COLO668 (cell line): Measurements from ENCODE around the gene TM9SF4.

Source experiments
- DNase-seq: peaks from one replicate; lab custom pipeline; 2025; ENCODE audit not compliant: unreplicated experiment; lab: John Stamatoyannopoulos, UW

TM9SF4 gene

DNA sequence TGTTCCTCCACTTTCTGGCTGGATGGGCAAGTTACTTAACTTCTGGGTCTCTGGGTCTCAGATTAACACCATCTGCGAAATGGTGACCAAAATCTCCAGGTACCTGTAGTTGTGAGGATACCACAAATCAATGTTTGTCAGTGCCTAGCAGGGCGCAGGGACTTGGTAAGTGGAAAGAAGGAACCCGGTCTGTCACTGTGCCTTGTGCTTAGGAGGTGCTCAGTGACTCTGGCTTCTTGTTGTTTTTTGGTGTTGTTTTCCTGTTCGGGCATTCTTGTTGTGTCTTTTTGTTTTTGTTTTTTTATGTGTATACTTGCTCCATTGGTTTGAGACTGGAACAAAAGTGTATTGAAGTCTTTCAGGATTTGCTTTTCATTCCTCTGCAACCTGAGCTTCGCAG is 17.8 kb downstream of the TM9SF4 start:
- DNase-seq = no peak

DNA sequence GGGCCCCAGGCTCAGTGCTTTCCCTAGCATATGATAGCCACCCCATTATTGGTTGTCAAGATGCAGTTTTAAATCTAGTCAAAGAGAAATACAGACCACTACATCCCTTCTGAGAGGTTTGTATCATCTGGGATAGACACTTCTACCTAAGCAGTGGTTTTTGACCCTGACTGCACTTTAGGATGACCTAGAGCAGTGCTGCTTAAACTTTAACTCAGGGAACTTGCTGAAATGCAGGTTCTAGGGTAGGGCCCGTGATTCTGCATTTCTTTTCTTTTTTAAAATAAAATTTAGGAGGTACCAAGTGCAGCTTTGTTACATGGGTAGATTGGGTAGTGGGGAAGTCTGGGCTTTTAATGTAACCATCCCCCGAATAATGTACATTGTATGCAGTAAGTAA is 18.7 kb downstream of the TM9SF4 start:
- DNase-seq = no peak

- DNase-seq = no peak
Measured at GRCh38 chr20:32129863-32130262, 20.3 kb downstream of the TM9SF4 start.

DNA sequence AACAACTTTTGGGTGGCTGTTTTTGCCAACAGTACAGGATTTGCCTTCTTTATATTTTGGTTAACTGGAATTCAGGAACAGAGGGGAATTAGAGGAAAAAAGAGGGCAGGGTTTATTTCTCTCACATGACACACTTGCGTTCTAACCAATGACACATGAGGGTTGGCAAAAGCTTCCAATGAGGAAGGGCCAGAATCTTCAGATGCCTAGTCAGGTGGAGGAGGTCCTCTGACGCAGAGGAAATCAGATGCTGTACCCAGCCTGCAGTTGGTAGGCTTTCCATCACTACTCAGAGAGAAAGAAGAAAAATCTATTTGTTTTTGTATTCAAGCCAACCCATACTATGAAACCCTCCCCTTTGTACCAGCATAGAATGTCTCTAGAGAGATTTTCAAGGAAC is 20.8 kb downstream of the TM9SF4 start:
- DNase-seq = no peak

- DNase-seq = no peak
Measured at GRCh38 chr20:32130965-32131364, 21.5 kb downstream of the TM9SF4 start.

- no peak for DNase-seq
Measured at GRCh38 chr20:32132911-32133549, 23.5 kb downstream of the TM9SF4 start.

GRCh38 chr20:32134026-32134425 is 24.5 kb downstream of the TM9SF4 start:
- DNase-seq = no peak

DNA sequence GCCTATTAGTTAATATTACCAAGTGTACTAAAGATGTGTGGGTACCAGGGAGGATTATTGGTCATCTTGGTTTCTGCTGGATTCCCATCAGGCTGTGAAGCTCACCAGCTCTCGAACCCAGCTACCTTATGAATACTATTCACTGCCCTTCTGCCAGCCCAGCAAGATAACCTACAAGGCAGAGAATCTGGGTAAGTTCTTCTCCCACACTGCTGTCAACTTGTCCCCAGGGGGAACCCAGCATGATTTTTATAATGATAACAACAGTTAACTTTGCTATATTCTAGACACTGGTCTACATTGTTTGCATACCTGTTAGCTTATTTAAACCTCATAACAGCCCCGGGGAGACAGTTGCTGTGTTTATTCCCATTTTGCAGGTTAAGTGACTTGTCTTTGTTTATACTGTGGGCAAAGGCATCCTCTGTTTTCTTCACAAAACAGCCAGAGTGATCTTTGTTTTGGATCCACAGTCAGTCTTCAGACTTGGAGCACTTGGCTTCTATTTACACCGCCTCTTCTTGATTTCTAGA is 26.5 kb downstream of the TM9SF4 start:
- no peak for DNase-seq

DNA sequence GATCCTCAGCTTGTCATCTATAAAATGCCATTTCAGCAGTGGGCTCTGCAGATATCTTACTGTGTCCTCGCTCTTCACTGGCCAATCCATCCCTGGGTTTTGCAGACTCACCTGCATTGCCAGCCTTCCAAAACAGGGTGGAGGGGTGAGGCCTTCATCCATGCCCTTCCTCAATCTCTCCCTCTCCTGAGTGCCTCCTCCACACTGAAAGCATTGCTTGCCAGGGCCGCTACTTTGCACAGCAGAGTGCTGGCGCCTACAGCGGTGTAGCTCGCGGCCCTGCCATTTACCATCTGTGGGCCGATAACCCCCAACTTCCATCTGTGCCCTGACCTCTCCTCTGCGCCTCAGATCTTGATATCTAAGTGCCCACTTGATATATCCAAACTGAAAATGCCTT is 29.4 kb downstream of the TM9SF4 start:
- no peak for DNase-seq

GRCh38 chr20:32139947-32140346 is 30.4 kb downstream of the TM9SF4 start:
- no peak for DNase-seq

DNA sequence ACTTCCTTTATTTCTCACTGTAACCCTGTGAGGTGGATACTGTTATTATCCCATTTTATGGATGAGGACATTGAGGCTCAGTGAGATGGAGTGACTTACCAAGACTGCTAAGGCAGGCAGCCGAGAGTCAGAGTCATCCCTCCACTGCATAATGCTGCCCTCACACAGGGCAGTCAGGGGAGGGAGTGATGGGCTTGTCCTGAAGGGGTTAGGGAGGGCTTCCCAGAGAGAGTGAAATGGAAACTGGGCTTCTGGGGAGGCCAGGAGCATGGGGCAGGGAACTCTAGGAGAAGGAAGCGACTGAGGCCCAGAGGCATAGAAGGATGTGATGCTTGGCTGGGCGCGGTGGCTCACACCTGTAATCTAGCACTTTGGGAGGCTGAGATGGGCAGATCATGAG is 31.1 kb downstream of the TM9SF4 start:
- DNase-seq = no peak

- no peak for DNase-seq
Measured at GRCh38 chr20:32141465-32141980, 32.0 kb downstream of the TM9SF4 start.

GRCh38 chr20:32142088-32142487 is 32.6 kb downstream of the TM9SF4 start:
- DNase-seq = no peak

DNA sequence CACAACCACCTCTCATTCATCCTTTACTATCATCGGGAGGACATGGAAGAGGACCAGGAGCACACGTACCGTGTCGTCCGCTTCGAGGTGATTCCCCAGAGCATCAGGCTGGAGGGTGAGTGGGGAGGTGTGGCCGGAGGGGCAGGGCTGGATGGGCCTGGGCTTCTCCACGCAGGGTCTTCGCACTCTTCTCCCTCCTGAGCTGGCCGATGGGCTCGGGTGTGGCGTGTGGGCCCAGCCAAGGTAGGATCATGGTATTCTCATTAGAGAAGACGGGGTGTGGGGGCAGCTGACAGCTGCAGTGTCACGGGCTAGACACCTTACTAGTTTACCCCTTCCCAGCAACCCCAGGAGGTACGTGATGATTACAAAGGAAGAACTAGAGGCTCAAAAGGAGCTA is 33.5 kb downstream of the TM9SF4 start:
- no peak for DNase-seq

- DNase-seq = no peak
Measured at GRCh38 chr20:32144898-32145662, 35.6 kb downstream of the TM9SF4 start.

DNA sequence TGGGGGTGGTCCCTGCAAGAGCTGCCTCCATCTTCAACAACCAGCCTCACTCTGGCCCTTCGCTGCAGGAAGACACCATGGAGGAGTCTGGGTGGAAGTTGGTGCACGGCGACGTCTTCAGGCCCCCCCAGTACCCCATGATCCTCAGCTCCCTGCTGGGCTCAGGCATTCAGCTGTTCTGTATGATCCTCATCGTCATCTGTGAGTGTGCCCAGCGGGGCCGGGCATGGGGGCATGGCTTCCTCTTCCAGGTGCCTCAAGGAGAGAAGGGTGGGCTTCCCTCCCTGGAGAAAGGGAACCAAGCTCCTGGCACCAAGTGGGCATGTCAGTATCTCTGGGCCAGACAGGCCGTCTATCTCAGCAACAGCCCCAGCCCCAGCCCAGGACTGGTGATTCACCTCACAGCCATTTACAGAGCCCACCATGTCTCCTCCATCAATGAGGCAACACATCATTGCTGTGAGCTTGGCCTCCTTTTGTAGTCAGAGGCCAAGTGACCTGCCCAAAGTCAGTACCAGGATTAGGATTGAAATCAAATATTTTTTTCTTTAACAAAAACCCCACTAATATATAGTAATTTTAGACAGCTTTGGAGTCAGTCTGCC is 40.2 kb downstream of the TM9SF4 start:
- no peak for DNase-seq

- DNase-seq = no peak
Measured at GRCh38 chr20:32150291-32150848, 40.9 kb downstream of the TM9SF4 start.

GRCh38 chr20:32152421-32153155 is 43.1 kb downstream of the TM9SF4 start:
- no peak for DNase-seq

DNA sequence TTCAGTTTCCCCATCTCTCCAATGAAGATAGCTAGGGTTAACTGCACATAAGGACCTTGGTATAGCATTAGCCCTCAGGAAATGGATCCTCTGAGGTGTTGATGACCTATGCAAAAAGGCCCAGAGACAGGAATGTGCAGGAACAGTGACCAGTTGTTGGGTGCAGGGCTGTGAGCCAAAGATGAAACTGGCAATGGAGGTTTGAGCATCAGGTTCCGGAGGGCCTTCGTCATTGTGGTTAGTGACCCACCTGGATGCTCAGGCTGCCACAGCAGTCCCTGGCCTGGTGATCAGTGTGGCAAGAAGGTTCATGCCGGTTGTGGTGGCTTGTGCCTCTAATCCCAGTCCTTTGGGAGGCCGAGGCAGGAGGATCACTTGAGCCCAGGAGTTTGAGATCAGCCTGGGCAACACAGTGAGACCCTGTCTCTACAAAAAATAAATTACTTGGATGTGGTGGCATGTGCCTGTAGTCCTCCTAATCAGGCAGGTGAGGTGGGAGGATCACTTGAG is 43.7 kb downstream of the TM9SF4 start:
- no peak for DNase-seq

- DNase-seq = no peak
Measured at GRCh38 chr20:32153771-32154170, 44.3 kb downstream of the TM9SF4 start.
